H54 (cell line): ENCODE results near the gene LY86.

Source experiments
- DNase-seq: peaks from one replicate; pipeline ENCODE4 v3.0.0; 2011; ENCODE audit warnings: low spot score, mixed read lengths; ENCODE audit not compliant: insufficient read length
- FAIRE-seq: peaks from 3 replicates; lab custom pipeline; 2011; peaks lifted over from hg19 to GRCh38; lab: Jason Lieb, UNC
- POLR2A ChIP-seq: IDR thresholded peaks from 2 replicates; pipeline ENCODE4 v1.6.1; 2011; ENCODE audit warnings: low read depth, mild to moderate bottlenecking, low read length

Gene LY86

GRCh38 chr6:6703699-6704098, 115.2 kb downstream of the LY86 start:
- no peak for TF ChIP-seq POLR2A
- FAIRE-seq (no peak), DNase-seq (no peak)
